ENCODE measurements around the gene MICB. TPM values are rescaled to one million over a fixed set of nuclear protein-coding genes. Genes with fewer than 3 reads are reported as not detected.

The MICB gene
- total RNA-seq, 2 donors from 2014 or later = 1.3 to 5.5 TPM

- intact Hi-C loops (cut with DNase I) = no loop called here
- H3K36me3 ChIP-seq = no peaks in the 10 kb centered on the region
- H3K4me3 ChIP-seq = no peak overlapping the region
- no peak for TF ChIP-seq POLR2A (IDR thresholded peaks at IDR 0.05)
- TF ChIP-seq CTCF (IDR thresholded peaks at IDR 0.05) = no peak
- no peak for TF ChIP-seq POLR2AphosphoS5 (IDR thresholded peaks at IDR 0.05)
- no peak overlapping the region for H3K27ac ChIP-seq
- no peaks in the 10 kb centered on the region for H3K27me3 ChIP-seq (replicated peaks; ENCODE audit: insufficient read depth)
- no peak for DNase-seq (ENCODE audit: low spot score)
- peaks cover 2% of the 10 kb centered on the region for H3K4me1 ChIP-seq (replicated peaks)
- no peaks in the 10 kb centered on the region for H3K9me3 ChIP-seq
- 100% methylated on average over 1 of the region's 1 CpG for WGBS
Measured at GRCh38 chr6:31465185-31465536, 32.8 kb upstream of the MICB start.

- DNase-seq (ENCODE audit: low spot score) = no peak
- no peaks in the 10 kb centered on the region for H3K27me3 ChIP-seq (replicated peaks; ENCODE audit: insufficient read depth)
- TF ChIP-seq CTCF (IDR thresholded peaks at IDR 0.05) = no peak
- no peak for TF ChIP-seq POLR2A (IDR thresholded peaks at IDR 0.05)
- no peak for TF ChIP-seq POLR2AphosphoS5 (IDR thresholded peaks at IDR 0.05)
- H3K36me3 ChIP-seq = no peaks in the 10 kb centered on the region
- peaks cover 2% of the 10 kb centered on the region for H3K4me1 ChIP-seq (replicated peaks)
- WGBS = 95% methylated on average over 5 of the region's 5 CpGs
- no peak overlapping the region for H3K27ac ChIP-seq
- H3K9me3 ChIP-seq = no peaks in the 10 kb centered on the region
- no peak overlapping the region for H3K4me3 ChIP-seq
- intact Hi-C loops (cut with DNase I) = no loop called here
Measured at GRCh38 chr6:31465718-31466117, 32.2 kb upstream of the MICB start.

- Histone ChIP-seq H3K4me3 (no peak overlapping the region), H3K9me3 (no peaks in the 10 kb centered on the region), H3K27me3 (replicated peaks; ENCODE audit: insufficient read depth) (no peaks in the 10 kb centered on the region), H3K36me3 (no peaks in the 10 kb centered on the region), H3K27ac (no peak overlapping the region), H3K4me1 (replicated peaks) (peaks cover 2% of the 10 kb centered on the region)
- DNase-seq (ENCODE audit: low spot score) = no peak
- intact Hi-C loops (cut with DNase I) = no loop called here
- TF ChIP-seq POLR2AphosphoS5 (IDR thresholded peaks at IDR 0.05) (no peak), CTCF (IDR thresholded peaks at IDR 0.05) (no peak), POLR2A (IDR thresholded peaks at IDR 0.05) (no peak)
- WGBS = 94% methylated on average over 4 of the region's 4 CpGs
Measured at GRCh38 chr6:31466466-31466865, 31.5 kb upstream of the MICB start.

- TF ChIP-seq POLR2AphosphoS5 (IDR thresholded peaks at IDR 0.05) (no peak), CTCF (IDR thresholded peaks at IDR 0.05) (no peak), POLR2A (IDR thresholded peaks at IDR 0.05) (no peak)
- no peaks in the 10 kb centered on the region for H3K9me3 ChIP-seq
Measured at GRCh38 chr6:31467151-31467550, 30.8 kb upstream of the MICB start.

GRCh38 chr6:31468311-31468710, 29.6 kb upstream of the MICB start:
- TF ChIP-seq POLR2A (IDR thresholded peaks at IDR 0.05) = no peak
- TF ChIP-seq CTCF (IDR thresholded peaks at IDR 0.05) = no peak
- TF ChIP-seq POLR2AphosphoS5 (IDR thresholded peaks at IDR 0.05) = no peak
- Histone ChIP-seq H3K9me3 (no peaks in the 10 kb centered on the region), H3K27ac (no peak overlapping the region), H3K4me3 (no peak overlapping the region), H3K4me1 (replicated peaks) (peaks cover 2% of the 10 kb centered on the region), H3K36me3 (no peaks in the 10 kb centered on the region), H3K27me3 (replicated peaks; ENCODE audit: insufficient read depth) (no peaks in the 10 kb centered on the region)
- DNase-seq (ENCODE audit: low spot score) = no peak
- WGBS = 83% methylated on average over 2 of the region's 2 CpGs
- intact Hi-C loops (cut with DNase I) = no loop called here

More at GRCh38 chr6:31467151-31467550, 30.8 kb upstream of the MICB start:
- Histone ChIP-seq H3K27ac (no peak overlapping the region), H3K4me1 (replicated peaks) (peaks cover 2% of the 10 kb centered on the region), H3K27me3 (replicated peaks; ENCODE audit: insufficient read depth) (no peaks in the 10 kb centered on the region), H3K36me3 (no peaks in the 10 kb centered on the region), H3K4me3 (no peak overlapping the region)
- DNase-seq (ENCODE audit: low spot score) = no peak
- intact Hi-C loops (cut with DNase I) = no loop called here
- WGBS = 71% methylated on average over 8 of the region's 8 CpGs
